Ascending aorta (tissue), 2 donors: ENCODE results near the gene APLP2. TPM values are rescaled to one million over a fixed set of nuclear protein-coding genes. Genes with fewer than 3 reads are reported as not detected.

Experiments
- DNase-seq, 2 donors: peaks; one replicate each; pipeline ENCODE4 v3.0.0-alpha.2; 2019; ENCODE audit warnings: low spot score in 2 of 2
- H3K27ac ChIP-seq, 2 donors: fragments of 200-600 bp; sonication (generic); one replicate each; pipeline ENCODE4 v1.5.1; 2016 to 2017; ENCODE audit warnings: mild to moderate bottlenecking in 1 of 2
- H3K27me3 ChIP-seq: fragments of 200-600 bp; sonication (generic); one replicate; pipeline ENCODE4 v1.5.1; 2017
- H3K36me3 ChIP-seq, 2 donors: fragments of 200-600 bp; sonication (generic); one replicate each; pipeline ENCODE4 v1.5.1; 2016
- H3K4me1 ChIP-seq, 2 donors: fragments of 200-600 bp; sonication (generic); one replicate each; pipeline ENCODE4 v1.5.1; 2016 to 2017; ENCODE audit warnings: mild to moderate bottlenecking in 1 of 2
- H3K4me3 ChIP-seq, 2 donors: fragments of 200-600 bp; sonication (generic); one replicate each; pipeline ENCODE4 v1.5.1; 2016 to 2017; ENCODE audit warnings: mild to moderate bottlenecking in 1 of 2
- H3K9me3 ChIP-seq, 2 donors: fragments of 200-600 bp; sonication (generic); one replicate each; pipeline ENCODE4 v1.5.1; 2016
- CTCF ChIP-seq, 3 experiments: fragments of 200-600 bp in 2 of 3; fragments of 450-650 bp in 1 of 3; sonication (generic) in 2 of 3; IDR thresholded peaks; one replicate each; pipeline ENCODE4 v1.5.1; 2016 to 2019; ENCODE audit warnings: antibody characterized with exemption in 3 of 3, mild to moderate bottlenecking in 1 of 3, moderate library complexity in 1 of 3
- intact Hi-C: fragments of 100-400 bp; cut with DNase I; formaldehyde crosslinking; loops from one replicate; pipeline ENCODE4 v1.15.1; 2023
- total RNA-seq: library from RNA; depleted of rRNA; stranded (reverse); fragments of >200 nt; gene quantifications from one replicate; pipeline ENCODE4 v1.1.0, GENCODE V29; 2016

The APLP2 gene
- total RNA-seq, 1 donor from 2014 or later: 216 TPM

- H3K9me3 ChIP-seq: no peaks in the 10 kb centered on the region
- H3K27ac ChIP-seq: no peak overlapping the region
- intact Hi-C loops: no loop called here
- H3K4me1 ChIP-seq: no peaks in the 10 kb centered on the region
- H3K4me3 ChIP-seq: no peak overlapping the region
- TF ChIP-seq CTCF (IDR thresholded peaks at IDR 0.05): no peak
- DNase-seq: no peak
- no peaks in the 10 kb centered on the region for H3K36me3 ChIP-seq
- no peaks in the 10 kb centered on the region for H3K27me3 ChIP-seq
These were observed 109.0 kb downstream of the APLP2 start for GRCh38 chr11:130178441-130179339.

GRCh38 chr11:130179396-130180306 is 110.0 kb downstream of the APLP2 start:
- no peak for DNase-seq
- TF ChIP-seq CTCF (IDR thresholded peaks at IDR 0.05): no peak
- no peaks in the 10 kb centered on the region for H3K27me3 ChIP-seq
- intact Hi-C loops: no loop called here
- no peaks in the 10 kb centered on the region for H3K9me3 ChIP-seq
- no peak overlapping the region for H3K27ac ChIP-seq
- no peaks in the 10 kb centered on the region for H3K4me1 ChIP-seq
- H3K4me3 ChIP-seq: no peak overlapping the region
- no peaks in the 10 kb centered on the region for H3K36me3 ChIP-seq

- Histone ChIP-seq H3K4me1 (no peaks in the 10 kb centered on the region), H3K9me3 (no peaks in the 10 kb centered on the region), H3K36me3 (no peaks in the 10 kb centered on the region), H3K4me3 (no peak overlapping the region), H3K27me3 (no peaks in the 10 kb centered on the region), H3K27ac (no peak overlapping the region)
- intact Hi-C loops: no loop called here
- no peak for DNase-seq
- no peak for TF ChIP-seq CTCF (IDR thresholded peaks at IDR 0.05)
These were observed 110.8 kb downstream of the APLP2 start for GRCh38 chr11:130180491-130180890.

GRCh38 chr11:130180896-130181294 is 111.2 kb downstream of the APLP2 start:
- no peaks in the 10 kb centered on the region for H3K27me3 ChIP-seq

More at GRCh38 chr11:130180896-130181294, 111.2 kb downstream of the APLP2 start:
- H3K9me3 ChIP-seq: no peaks in the 10 kb centered on the region
- H3K36me3 ChIP-seq: no peaks in the 10 kb centered on the region
- intact Hi-C loops: no loop called here
- H3K4me3 ChIP-seq: no peak overlapping the region
- DNase-seq: no peak
- no peak for TF ChIP-seq CTCF (IDR thresholded peaks at IDR 0.05)
- no peaks in the 10 kb centered on the region for H3K4me1 ChIP-seq
- H3K27ac ChIP-seq: no peak overlapping the region
